ENCODE measurements around the gene PRSS57.
A peak's percentile ranks its signal among the peaks of the same experiment; 100 is the strongest.

DNA sequence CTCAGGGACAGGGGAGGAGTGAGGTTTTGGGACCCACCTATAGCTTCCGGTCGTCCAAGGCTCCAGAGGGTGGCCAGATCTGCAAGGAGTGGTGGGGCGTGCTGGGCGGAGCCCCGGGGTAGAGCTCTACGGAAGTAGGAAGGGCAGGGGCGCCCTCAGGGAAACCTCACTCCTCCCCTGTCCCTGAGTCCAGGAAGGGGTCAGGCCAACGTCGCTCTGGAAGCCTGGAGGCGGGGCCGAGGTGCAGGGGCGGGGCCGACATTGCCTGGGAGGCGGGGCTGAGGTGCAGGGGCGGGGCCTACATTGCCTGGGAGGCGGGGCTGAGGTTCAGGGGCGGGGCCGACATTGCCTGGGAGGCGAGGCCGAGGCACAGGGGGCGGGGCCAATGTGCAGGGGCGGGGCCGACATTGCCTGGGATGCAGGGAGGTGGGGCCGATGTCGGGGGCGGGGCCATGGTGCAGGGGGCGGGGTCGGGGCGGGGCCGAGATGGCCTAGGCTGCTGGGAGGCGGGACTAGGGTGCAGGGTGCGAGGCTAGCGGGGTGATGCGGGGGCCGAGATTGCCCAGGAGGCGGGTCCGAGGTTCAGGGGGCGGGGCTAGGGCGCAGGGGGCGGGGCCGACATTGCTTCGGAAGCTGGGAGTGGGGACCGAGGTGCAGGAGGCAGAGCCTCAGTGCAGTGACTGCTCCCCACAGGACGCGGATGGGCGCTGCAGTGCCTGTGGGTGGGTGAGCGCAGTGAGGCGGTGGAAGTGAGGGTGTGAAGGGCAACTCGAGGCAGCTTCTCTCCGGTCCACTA lies 8.6 kb upstream of the PRSS57 start:
- TF ChIP-seq, protein P1, sequence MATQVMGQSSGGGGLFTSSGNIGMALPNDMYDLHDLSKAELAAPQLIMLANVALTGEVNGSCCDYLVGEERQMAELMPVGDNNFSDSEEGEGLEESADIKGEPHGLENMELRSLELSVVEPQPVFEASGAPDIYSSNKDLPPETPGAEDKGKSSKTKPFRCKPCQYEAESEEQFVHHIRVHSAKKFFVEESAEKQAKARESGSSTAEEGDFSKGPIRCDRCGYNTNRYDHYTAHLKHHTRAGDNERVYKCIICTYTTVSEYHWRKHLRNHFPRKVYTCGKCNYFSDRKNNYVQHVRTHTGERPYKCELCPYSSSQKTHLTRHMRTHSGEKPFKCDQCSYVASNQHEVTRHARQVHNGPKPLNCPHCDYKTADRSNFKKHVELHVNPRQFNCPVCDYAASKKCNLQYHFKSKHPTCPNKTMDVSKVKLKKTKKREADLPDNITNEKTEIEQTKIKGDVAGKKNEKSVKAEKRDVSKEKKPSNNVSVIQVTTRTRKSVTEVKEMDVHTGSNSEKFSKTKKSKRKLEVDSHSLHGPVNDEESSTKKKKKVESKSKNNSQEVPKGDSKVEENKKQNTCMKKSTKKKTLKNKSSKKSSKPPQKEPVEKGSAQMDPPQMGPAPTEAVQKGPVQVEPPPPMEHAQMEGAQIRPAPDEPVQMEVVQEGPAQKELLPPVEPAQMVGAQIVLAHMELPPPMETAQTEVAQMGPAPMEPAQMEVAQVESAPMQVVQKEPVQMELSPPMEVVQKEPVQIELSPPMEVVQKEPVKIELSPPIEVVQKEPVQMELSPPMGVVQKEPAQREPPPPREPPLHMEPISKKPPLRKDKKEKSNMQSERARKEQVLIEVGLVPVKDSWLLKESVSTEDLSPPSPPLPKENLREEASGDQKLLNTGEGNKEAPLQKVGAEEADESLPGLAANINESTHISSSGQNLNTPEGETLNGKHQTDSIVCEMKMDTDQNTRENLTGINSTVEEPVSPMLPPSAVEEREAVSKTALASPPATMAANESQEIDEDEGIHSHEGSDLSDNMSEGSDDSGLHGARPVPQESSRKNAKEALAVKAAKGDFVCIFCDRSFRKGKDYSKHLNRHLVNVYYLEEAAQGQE (IDR thresholded peaks at IDR 0.05; ENCODE audit: insufficient replicate concordance, low read depth): no peak
- TF ChIP-seq, protein P2, sequence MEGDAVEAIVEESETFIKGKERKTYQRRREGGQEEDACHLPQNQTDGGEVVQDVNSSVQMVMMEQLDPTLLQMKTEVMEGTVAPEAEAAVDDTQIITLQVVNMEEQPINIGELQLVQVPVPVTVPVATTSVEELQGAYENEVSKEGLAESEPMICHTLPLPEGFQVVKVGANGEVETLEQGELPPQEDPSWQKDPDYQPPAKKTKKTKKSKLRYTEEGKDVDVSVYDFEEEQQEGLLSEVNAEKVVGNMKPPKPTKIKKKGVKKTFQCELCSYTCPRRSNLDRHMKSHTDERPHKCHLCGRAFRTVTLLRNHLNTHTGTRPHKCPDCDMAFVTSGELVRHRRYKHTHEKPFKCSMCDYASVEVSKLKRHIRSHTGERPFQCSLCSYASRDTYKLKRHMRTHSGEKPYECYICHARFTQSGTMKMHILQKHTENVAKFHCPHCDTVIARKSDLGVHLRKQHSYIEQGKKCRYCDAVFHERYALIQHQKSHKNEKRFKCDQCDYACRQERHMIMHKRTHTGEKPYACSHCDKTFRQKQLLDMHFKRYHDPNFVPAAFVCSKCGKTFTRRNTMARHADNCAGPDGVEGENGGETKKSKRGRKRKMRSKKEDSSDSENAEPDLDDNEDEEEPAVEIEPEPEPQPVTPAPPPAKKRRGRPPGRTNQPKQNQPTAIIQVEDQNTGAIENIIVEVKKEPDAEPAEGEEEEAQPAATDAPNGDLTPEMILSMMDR (IDR thresholded peaks at IDR 0.05; ENCODE audit: insufficient read depth, low read length): no peak
- TF ChIP-seq GABPA (IDR thresholded peaks at IDR 0.05; ENCODE audit: low read depth) (no peak), POLR2AphosphoS5 (IDR thresholded peaks at IDR 0.05; ENCODE audit: low read depth) (peak; percentile 51; the same call in 1 of the 2 replicates), SPI1 (IDR thresholded peaks at IDR 0.05; ENCODE audit: borderline replicate concordance, low read depth) (no peak)
